Measurements from ENCODE around the gene PERM1.

Gene PERM1

GRCh38 chr1:928825-929661 lies 52.9 kb downstream of the PERM1 start:
- no peak for DNase-seq
- in situ Hi-C loops (cut with MboI; ENCODE audit: low pct_unique_long_range_greater_than_20kb, low sequenced_read_pairs) = no loop called here

GRCh38 chr1:927748-928147 lies 54.1 kb downstream of the PERM1 start:
- no peak for DNase-seq
- in situ Hi-C loops (cut with MboI; ENCODE audit: low pct_unique_long_range_greater_than_20kb, low sequenced_read_pairs) = no loop called here

DNA sequence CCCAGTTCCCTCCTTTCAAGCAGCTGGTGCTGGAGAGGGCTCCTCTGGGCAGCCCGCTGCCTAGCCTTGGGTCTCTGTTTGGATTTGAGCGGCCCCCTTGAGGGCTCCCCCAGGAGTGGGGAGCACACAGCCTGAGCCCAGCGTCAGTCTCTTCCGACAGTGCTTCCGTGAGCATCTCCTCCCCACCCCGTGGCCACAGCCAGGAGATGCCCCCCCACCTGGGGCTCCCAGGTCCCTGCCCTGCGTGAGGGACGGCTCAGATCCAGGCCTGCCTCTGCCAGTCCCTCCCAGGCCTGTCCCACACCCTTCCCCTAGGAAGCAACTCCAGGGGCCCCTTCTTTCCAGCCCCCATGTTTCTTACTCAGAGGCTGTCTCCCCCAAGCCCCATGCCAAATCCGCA lies 54.7 kb downstream of the PERM1 start:
- DNase-seq = no peak

GRCh38 chr1:925561-926421 lies 56.1 kb downstream of the PERM1 start:
- DNase-seq = no peak
- in situ Hi-C loops (cut with MboI; ENCODE audit: low pct_unique_long_range_greater_than_20kb, low sequenced_read_pairs) = no loop called here

More for the DNA sequence above, 54.7 kb downstream of the PERM1 start:
- in situ Hi-C loops (cut with MboI; ENCODE audit: low pct_unique_long_range_greater_than_20kb, low sequenced_read_pairs) = no loop called here
